ENCODE data around the gene FXN. TPM values are rescaled to one million over a fixed set of nuclear protein-coding genes. Genes with fewer than 3 reads are reported as not detected.

Gene FXN
- total and polyA plus RNA-seq, 2 donors from 2014 or later: 12.9 to 21.1 TPM

DNA sequence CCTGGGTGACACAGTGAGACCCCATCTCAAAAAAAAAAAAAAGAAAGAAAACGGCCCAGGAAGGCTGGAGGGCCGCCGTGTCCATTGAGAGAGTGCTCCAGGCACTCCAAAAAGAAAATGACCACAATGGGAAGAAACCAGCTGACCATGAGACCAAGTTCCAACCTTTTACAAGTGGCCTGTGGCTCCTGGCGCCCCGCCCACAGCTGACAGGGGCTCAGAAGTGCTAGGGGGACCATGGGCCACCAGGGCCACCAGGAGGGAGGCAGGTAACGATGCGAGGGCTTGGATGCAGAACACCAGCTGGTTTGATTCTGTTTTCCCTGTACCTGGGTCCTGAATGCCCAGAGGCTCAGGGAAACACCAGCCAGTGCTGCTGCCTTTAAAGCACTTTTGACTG lies 34.6 kb downstream of the FXN start:
- H3K9ac ChIP-seq (ENCODE audit: low read length in 3 of 3): no peak overlapping the region
- H3K36me3 ChIP-seq (ENCODE audit: control insufficient read depth in 2 of 3, insufficient read depth in 3 of 3, low read length in 3 of 3): peaks cover 0 to 15% (median 0%) of the 10 kb centered on the region in 3 donors
- intact Hi-C loops (cut with DNase I): no loop called here
- DNase-seq: no peak
- no peak for FAIRE-seq
- H3K4me1 ChIP-seq (ENCODE audit: control insufficient read depth in 2 of 3, insufficient read depth in 2 of 3, low read depth in 1 of 3, low read length in 3 of 3): peaks cover 0 to 6% (median 0%) of the 10 kb centered on the region in 3 donors
- no peaks in the 10 kb centered on the region for H3K9me3 ChIP-seq (ENCODE audit: control insufficient read depth in 2 of 3, insufficient read depth in 1 of 3, low read length in 3 of 3)
- TF ChIP-seq, protein P1, sequence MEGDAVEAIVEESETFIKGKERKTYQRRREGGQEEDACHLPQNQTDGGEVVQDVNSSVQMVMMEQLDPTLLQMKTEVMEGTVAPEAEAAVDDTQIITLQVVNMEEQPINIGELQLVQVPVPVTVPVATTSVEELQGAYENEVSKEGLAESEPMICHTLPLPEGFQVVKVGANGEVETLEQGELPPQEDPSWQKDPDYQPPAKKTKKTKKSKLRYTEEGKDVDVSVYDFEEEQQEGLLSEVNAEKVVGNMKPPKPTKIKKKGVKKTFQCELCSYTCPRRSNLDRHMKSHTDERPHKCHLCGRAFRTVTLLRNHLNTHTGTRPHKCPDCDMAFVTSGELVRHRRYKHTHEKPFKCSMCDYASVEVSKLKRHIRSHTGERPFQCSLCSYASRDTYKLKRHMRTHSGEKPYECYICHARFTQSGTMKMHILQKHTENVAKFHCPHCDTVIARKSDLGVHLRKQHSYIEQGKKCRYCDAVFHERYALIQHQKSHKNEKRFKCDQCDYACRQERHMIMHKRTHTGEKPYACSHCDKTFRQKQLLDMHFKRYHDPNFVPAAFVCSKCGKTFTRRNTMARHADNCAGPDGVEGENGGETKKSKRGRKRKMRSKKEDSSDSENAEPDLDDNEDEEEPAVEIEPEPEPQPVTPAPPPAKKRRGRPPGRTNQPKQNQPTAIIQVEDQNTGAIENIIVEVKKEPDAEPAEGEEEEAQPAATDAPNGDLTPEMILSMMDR (IDR thresholded peaks at IDR 0.05; ENCODE audit: borderline replicate concordance, extremely low read depth, insufficient read depth): no peak
- H3K4me3 ChIP-seq (ENCODE audit: low read length in 3 of 3): no peak overlapping the region
- no peak overlapping the region for H3K27ac ChIP-seq (ENCODE audit: low read depth in 2 of 2, low read length in 2 of 2)
- H3K27me3 ChIP-seq (ENCODE audit: control insufficient read depth, insufficient read depth, low read length): no peaks in the 10 kb centered on the region

DNA sequence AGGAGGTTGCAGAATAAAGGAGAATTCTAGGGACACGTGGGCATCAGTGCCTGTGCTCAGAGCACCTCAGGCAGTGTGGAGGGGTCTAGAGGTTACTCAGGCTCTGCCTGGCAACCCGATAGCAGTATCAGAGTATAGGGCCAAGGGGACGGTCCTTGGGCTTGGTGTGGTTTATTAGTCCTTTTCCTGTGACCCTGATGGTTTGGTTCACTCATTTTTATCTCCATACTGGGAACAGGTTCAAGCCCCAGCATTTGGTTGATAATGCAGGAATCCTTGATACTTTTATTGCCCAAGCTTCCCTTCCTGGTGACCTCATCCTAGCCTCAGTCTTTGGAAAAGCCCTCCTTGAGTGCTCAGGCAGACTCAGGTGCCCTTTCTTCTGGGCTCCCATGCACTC lies 35.5 kb downstream of the FXN start:
- Histone ChIP-seq H3K9ac (ENCODE audit: low read length in 3 of 3) (no peak overlapping the region), H3K9me3 (ENCODE audit: control insufficient read depth in 2 of 3, insufficient read depth in 1 of 3, low read length in 3 of 3) (no peaks in the 10 kb centered on the region)
- no peak for FAIRE-seq

DNA sequence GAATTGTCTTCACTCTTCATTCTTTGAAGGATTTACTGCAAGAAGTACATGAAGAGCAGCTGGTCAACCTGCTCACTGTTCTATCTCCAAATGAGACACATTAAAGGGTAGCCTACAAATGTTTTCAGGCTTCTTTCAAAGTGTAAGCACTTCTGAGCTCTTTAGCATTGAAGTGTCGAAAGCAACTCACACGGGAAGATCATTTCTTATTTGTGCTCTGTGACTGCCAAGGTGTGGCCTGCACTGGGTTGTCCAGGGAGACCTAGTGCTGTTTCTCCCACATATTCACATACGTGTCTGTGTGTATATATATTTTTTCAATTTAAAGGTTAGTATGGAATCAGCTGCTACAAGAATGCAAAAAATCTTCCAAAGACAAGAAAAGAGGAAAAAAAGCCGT lies 37.6 kb downstream of the FXN start:
- H3K4me1 ChIP-seq (ENCODE audit: control insufficient read depth in 2 of 3, insufficient read depth in 2 of 3, low read depth in 1 of 3, low read length in 3 of 3): no peaks in the 10 kb centered on the region
- no peak overlapping the region for H3K4me3 ChIP-seq (ENCODE audit: low read length in 3 of 3)
- TF ChIP-seq, protein P1 (IDR thresholded peaks at IDR 0.05; ENCODE audit: borderline replicate concordance, extremely low read depth, insufficient read depth): no peak
- H3K27ac ChIP-seq (ENCODE audit: low read depth in 2 of 2, low read length in 2 of 2): no peak overlapping the region
- H3K36me3 ChIP-seq (ENCODE audit: control insufficient read depth in 2 of 3, insufficient read depth in 3 of 3, low read length in 3 of 3): peaks cover 0 to 9% (median 0%) of the 10 kb centered on the region in 3 donors
- DNase-seq (no peak), FAIRE-seq (no peak)
- no peak overlapping the region for H3K9ac ChIP-seq (ENCODE audit: low read length in 3 of 3)
- no peaks in the 10 kb centered on the region for H3K27me3 ChIP-seq (ENCODE audit: control insufficient read depth, insufficient read depth, low read length)
- H3K9me3 ChIP-seq (ENCODE audit: control insufficient read depth in 2 of 3, insufficient read depth in 1 of 3, low read length in 3 of 3): no peaks in the 10 kb centered on the region
- intact Hi-C loops (cut with DNase I): no loop called here

More for the DNA sequence above, 35.5 kb downstream of the FXN start:
- DNase-seq: no peak
- Histone ChIP-seq H3K36me3 (ENCODE audit: control insufficient read depth in 2 of 3, insufficient read depth in 3 of 3, low read length in 3 of 3) (peaks cover 0 to 15% (median 0%) of the 10 kb centered on the region in 3 donors), H3K4me1 (ENCODE audit: control insufficient read depth in 2 of 3, insufficient read depth in 2 of 3, low read depth in 1 of 3, low read length in 3 of 3) (no peaks in the 10 kb centered on the region), H3K27me3 (ENCODE audit: control insufficient read depth, insufficient read depth, low read length) (no peaks in the 10 kb centered on the region), H3K4me3 (ENCODE audit: low read length in 3 of 3) (no peak overlapping the region), H3K27ac (ENCODE audit: low read depth in 2 of 2, low read length in 2 of 2) (no peak overlapping the region)
- TF ChIP-seq, protein P1 (IDR thresholded peaks at IDR 0.05; ENCODE audit: borderline replicate concordance, extremely low read depth, insufficient read depth): no peak
- intact Hi-C loops (cut with DNase I): no loop called here

DNA sequence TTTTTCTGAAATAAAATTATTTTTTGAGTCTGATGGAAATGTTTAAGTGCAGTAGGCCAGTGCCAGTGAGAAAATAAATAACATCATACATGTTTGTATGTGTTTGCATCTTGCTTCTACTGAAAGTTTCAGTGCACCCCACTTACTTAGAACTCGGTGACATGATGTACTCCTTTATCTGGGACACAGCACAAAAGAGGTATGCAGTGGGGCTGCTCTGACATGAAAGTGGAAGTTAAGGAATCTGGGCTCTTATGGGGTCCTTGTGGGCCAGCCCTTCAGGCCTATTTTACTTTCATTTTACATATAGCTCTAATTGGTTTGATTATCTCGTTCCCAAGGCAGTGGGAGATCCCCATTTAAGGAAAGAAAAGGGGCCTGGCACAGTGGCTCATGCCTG lies 39.2 kb downstream of the FXN start:
- intact Hi-C loops (cut with DNase I): no loop called here

More for the DNA sequence above, 39.2 kb downstream of the FXN start:
- FAIRE-seq (no peak), DNase-seq (no peak)
- Histone ChIP-seq H3K27me3 (ENCODE audit: control insufficient read depth, insufficient read depth, low read length) (no peaks in the 10 kb centered on the region), H3K27ac (ENCODE audit: low read depth in 2 of 2, low read length in 2 of 2) (no peak overlapping the region), H3K36me3 (ENCODE audit: control insufficient read depth in 2 of 3, insufficient read depth in 3 of 3, low read length in 3 of 3) (peaks cover 0 to 4% (median 0%) of the 10 kb centered on the region in 3 donors), H3K9ac (ENCODE audit: low read length in 3 of 3) (no peak overlapping the region), H3K4me3 (ENCODE audit: low read length in 3 of 3) (no peak overlapping the region), H3K4me1 (ENCODE audit: control insufficient read depth in 2 of 3, insufficient read depth in 2 of 3, low read depth in 1 of 3, low read length in 3 of 3) (no peaks in the 10 kb centered on the region), H3K9me3 (ENCODE audit: control insufficient read depth in 2 of 3, insufficient read depth in 1 of 3, low read length in 3 of 3) (no peaks in the 10 kb centered on the region)
- TF ChIP-seq, protein P1 (IDR thresholded peaks at IDR 0.05; ENCODE audit: borderline replicate concordance, extremely low read depth, insufficient read depth): no peak

All from kidney (tissue), 14 donors.